Measurements from ENCODE around the gene POU3F1. TPM values are rescaled to one million over a fixed set of nuclear protein-coding genes. Genes with fewer than 3 reads are reported as not detected.

The POU3F1 gene
- total RNA-seq, 1 donor from 2014 or later: not detected

DNA sequence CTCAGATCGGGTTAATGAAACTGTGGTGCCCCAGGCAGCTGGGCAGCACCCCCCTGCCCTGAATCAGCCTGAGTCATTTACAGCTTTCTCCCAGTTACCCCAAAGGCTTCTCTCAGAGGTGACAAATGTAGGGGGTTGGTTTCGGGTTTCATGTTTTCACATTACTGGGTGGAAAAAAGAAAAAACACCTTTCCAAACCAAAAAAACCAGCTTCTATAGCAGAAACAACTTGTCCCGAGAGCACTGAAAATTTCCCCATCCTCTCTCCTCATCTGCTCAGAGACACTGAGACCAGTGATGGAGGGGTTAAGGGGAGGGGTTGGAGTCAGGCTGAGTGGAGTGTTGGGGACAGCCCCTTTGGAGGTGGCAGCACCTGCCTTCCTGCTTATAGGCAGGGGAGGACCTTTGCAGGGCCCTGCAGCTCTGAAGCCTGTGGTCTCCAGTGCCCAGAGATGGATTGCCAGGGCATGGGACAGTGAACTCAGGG lies 18.4 kb downstream of the POU3F1 start:
- H3K9me3 ChIP-seq: no peaks in the 10 kb centered on the region

DNA sequence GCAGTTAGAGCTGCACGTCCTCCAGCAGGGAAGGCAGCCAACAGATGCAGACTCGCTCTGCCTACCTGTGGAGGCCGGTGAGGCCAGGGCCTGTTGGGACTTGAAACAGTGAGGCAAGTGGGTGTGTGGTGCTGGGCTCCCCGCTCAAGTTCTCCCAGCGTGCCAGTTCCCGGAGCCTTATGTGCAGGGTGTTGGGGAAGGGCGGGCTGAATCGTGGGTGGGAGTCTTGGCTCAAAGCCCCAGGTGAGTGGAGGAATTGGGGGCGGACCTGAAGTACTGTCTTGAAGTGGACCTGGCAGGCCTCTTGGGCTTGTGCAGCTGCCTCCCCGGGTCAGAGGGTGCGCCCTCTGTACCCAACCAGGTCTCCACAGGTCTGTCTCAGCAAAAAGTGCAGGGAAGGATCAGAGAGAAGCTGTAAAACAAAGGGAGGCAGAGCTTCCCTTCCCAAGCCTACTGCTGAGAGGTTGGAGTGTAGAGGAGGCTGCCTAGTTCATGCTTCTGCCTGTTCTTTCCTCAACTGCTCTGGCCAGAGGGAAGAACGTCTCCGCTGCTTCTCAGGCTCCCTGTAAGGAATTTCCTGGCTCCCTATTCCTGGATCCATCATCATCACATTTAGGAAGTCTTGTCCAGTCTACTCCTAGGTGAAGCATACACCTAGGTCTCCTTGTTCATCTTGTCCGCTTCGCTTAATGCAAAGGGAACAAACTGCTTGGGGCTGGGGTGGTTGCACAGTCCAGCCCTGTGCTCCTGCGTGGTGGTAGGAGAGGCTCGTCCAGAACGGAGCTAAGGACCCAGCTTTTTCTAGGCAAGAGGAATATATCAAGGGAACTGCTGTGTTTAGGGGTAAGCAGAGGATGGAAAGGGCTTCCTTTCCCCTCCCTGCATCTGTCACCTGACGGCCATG lies 19.1 kb downstream of the POU3F1 start:
- intact Hi-C loops (cut with DNase I): no loop called here
- ATAC-seq (peak; percentile 62 to 65), DNase-seq (peak; percentile 55)
- Histone ChIP-seq H3K27me3 (ENCODE audit: low read depth) (no peaks in the 10 kb centered on the region), H3K9me3 (no peaks in the 10 kb centered on the region), H3K4me1 (peaks cover 28% of the 10 kb centered on the region), H3K4me3 (no peak overlapping the region), H3K27ac (no peak overlapping the region), H3K36me3 (peaks cover 37% of the 10 kb centered on the region)
- TF ChIP-seq, protein P1, sequence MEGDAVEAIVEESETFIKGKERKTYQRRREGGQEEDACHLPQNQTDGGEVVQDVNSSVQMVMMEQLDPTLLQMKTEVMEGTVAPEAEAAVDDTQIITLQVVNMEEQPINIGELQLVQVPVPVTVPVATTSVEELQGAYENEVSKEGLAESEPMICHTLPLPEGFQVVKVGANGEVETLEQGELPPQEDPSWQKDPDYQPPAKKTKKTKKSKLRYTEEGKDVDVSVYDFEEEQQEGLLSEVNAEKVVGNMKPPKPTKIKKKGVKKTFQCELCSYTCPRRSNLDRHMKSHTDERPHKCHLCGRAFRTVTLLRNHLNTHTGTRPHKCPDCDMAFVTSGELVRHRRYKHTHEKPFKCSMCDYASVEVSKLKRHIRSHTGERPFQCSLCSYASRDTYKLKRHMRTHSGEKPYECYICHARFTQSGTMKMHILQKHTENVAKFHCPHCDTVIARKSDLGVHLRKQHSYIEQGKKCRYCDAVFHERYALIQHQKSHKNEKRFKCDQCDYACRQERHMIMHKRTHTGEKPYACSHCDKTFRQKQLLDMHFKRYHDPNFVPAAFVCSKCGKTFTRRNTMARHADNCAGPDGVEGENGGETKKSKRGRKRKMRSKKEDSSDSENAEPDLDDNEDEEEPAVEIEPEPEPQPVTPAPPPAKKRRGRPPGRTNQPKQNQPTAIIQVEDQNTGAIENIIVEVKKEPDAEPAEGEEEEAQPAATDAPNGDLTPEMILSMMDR (IDR thresholded peaks at IDR 0.05): no peak

More for the DNA sequence above, 18.4 kb downstream of the POU3F1 start:
- Histone ChIP-seq H3K27me3 (ENCODE audit: low read depth) (peaks cover 5% of the 10 kb centered on the region), H3K27ac (no peak overlapping the region), H3K4me3 (no peak overlapping the region), H3K36me3 (peaks cover 30% of the 10 kb centered on the region), H3K4me1 (peaks cover 28% of the 10 kb centered on the region)
- ATAC-seq: no peak
- intact Hi-C loops (cut with DNase I): no loop called here
- no peak for DNase-seq
- TF ChIP-seq, protein P1 (IDR thresholded peaks at IDR 0.05): no peak

DNA sequence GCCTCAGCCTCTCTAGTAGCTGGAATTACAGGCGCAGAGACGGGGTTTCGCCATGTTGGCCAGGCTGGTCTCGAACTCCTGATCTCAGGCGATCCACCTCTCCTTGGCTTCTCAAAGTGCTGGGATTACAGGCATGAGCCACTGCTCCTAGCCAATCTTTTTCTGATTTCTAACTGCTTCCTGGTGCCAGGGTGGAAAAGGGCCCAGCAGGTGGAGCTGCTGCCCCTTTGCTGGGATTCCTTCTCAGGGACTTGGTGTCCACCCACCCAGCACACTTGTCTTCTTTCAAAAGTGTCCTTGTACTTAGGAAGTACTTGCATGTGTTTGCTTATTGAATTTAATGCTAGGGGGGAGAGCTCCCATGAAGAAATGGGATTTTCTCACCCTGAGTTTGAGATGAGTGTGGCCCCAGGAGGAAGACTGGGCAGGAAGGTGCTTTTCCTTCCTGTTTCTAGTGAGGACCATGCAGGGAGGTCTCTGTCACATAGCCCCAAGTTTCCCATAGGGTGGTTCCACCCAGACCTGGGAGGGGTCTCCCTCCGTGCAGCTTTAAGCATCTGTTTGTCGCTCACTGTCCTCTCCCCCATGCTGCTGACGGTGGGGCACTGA lies 19.9 kb downstream of the POU3F1 start:
- peak; percentile 82 to 87 for ATAC-seq
- peak; percentile 78 for DNase-seq
- H3K9me3 ChIP-seq: no peaks in the 10 kb centered on the region
- no peak overlapping the region for H3K27ac ChIP-seq
- no peak overlapping the region for H3K4me3 ChIP-seq
- intact Hi-C loops (cut with DNase I): no loop called here
- no peaks in the 10 kb centered on the region for H3K27me3 ChIP-seq (ENCODE audit: low read depth)
- peaks cover 28% of the 10 kb centered on the region for H3K4me1 ChIP-seq
- TF ChIP-seq, protein P1 (IDR thresholded peaks at IDR 0.05): peak; percentile 69
- peaks cover 44% of the 10 kb centered on the region for H3K36me3 ChIP-seq

DNA sequence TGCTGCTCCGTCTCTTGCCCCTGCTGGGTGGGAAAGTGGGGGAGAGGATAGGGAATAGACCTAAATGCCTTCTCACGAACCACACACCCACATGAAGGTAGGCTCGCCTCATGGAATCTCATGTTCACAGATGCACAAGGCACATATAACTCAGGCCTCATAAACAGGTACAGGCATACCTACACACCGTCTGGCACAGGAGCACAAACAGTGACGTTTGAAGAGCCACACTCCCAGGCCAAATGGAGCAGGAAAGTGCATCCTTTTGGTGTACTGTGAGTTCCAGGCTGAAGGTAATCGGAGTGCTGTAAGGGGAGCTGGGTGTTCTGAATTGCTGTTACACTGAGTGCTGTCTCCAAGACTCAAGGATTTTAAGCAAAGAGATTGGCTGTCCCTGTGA lies 20.9 kb downstream of the POU3F1 start:
- Histone ChIP-seq H3K4me3 (no peak overlapping the region), H3K27me3 (ENCODE audit: low read depth) (no peaks in the 10 kb centered on the region), H3K4me1 (peaks cover 24% of the 10 kb centered on the region), H3K27ac (no peak overlapping the region), H3K36me3 (peaks cover 55% of the 10 kb centered on the region), H3K9me3 (no peaks in the 10 kb centered on the region)
- intact Hi-C loops (cut with DNase I): no loop called here
- TF ChIP-seq, protein P1 (IDR thresholded peaks at IDR 0.05): no peak
- no peak for ATAC-seq
- DNase-seq: no peak

DNA sequence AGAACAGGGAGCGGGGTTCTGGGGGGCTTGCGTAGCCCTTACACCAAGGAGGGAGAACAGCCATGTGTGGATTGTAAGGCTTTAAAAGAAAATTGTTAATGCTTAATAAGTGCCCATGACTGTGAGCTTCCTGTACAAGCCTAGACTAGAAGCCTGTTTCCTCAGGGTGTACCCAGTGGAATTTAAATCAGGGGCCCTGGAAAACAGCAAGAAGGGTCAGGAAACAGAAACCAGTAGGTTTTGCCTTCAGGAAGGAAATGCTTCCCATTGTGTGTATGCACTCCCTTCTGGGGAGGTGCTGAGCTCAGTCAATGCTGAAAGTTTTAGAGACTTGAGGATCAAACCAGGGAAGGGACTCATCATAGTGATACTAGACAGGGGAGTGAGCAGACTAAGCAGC lies 21.4 kb downstream of the POU3F1 start:
- intact Hi-C loops (cut with DNase I): no loop called here
- Histone ChIP-seq H3K27ac (no peak overlapping the region), H3K36me3 (peaks cover 59% of the 10 kb centered on the region), H3K9me3 (no peaks in the 10 kb centered on the region), H3K27me3 (ENCODE audit: low read depth) (no peaks in the 10 kb centered on the region), H3K4me1 (peaks cover 20% of the 10 kb centered on the region), H3K4me3 (no peak overlapping the region)
- ATAC-seq (no peak), DNase-seq (no peak)
- TF ChIP-seq, protein P1 (IDR thresholded peaks at IDR 0.05): no peak

Measured in lower lobe of right lung (tissue), 2 donors.